Bronchial epithelial cell (primary cell): ENCODE measurements around the gene IL1R2. TPM values are rescaled to one million over a fixed set of nuclear protein-coding genes. Genes with fewer than 3 reads are reported as not detected.

Experiments used
- DNase-seq: peaks from one replicate; pipeline ENCODE4 v3.0.0-alpha.2; 2010; ENCODE audit warnings: low read depth
- FAIRE-seq: peaks from 2 replicates; lab custom pipeline; 2011; peaks lifted over from hg19 to GRCh38; lab: Jason Lieb, UNC
- H3K27me3 ChIP-seq: 2 replicates; pipeline ENCODE4 v1.5.1; 2011; ENCODE audit warnings: low read length; ENCODE audit not compliant: control insufficient read depth, insufficient read depth
- H3K36me3 ChIP-seq: 2 replicates; pipeline ENCODE4 v1.5.1; 2011; ENCODE audit warnings: low read length; ENCODE audit not compliant: control insufficient read depth, insufficient read depth
- H3K4me3 ChIP-seq: 2 replicates; pipeline ENCODE4 v1.5.1; 2011; ENCODE audit warnings: mild to moderate bottlenecking, low read depth, low read length, control low read depth
- CTCF ChIP-seq: IDR thresholded peaks from 2 replicates; pipeline ENCODE4 v1.5.1; 2011; ENCODE audit warnings: mild to moderate bottlenecking, moderate library complexity, low read length, control low read depth, inconsistent platforms; ENCODE audit not compliant: insufficient read depth, severe bottlenecking
- total RNA-seq: library from RNA; depleted of rRNA; stranded (reverse); fragments of >200 nt; gene quantifications from 2 replicates; pipeline ENCODE4 v1.2.1, GENCODE V29; 2014

Gene IL1R2
- total RNA-seq, 1 donor from 2014 or later: not detected

GRCh38 chr2:102075479-102075878, 83.7 kb downstream of the IL1R2 start:
- H3K36me3 ChIP-seq: no peaks in the 10 kb centered on the region
- no peaks in the 10 kb centered on the region for H3K27me3 ChIP-seq
- TF ChIP-seq CTCF: no peak
- no peak overlapping the region for H3K4me3 ChIP-seq
- DNase-seq: no peak
- no peak for FAIRE-seq

DNA sequence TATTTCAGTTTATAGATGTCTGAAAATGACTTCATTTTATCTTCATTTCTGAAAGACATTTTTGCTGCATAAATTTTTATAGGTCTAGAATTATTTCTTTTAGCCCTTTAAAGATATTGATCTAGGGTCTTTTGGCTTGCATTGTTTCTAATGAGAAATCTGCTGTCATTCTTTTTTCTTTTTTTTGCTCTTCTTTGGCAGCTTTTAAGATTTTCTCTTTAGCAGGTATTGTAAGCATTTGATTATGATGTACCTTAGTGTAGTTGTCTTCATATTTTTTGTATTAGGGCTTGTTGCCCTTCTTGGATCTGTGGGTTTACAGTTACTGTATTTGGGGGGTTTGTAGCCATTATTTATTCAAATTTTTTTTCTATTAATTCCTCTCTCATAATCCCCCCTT, 84.8 kb downstream of the IL1R2 start:
- Histone ChIP-seq H3K36me3 (no peaks in the 10 kb centered on the region), H3K4me3 (no peak overlapping the region), H3K27me3 (no peaks in the 10 kb centered on the region)
- FAIRE-seq (no peak), DNase-seq (no peak)
- no peak for TF ChIP-seq CTCF

Other genes starting within 250 kb of the IL1R2 start
- gene IL1R1, start 150.8 kb downstream of the IL1R2 start, total RNA-seq: 1.6 and 3.1 TPM in 2 replicates
- gene IL1RL2, start 195.1 kb downstream of the IL1R2 start, total RNA-seq: 1.8 and 2.6 TPM in 2 replicates